PC-3 (cell line): Measurements from ENCODE around the gene GFM2. TPM values are rescaled to one million over a fixed set of nuclear protein-coding genes. Genes with fewer than 3 reads are reported as not detected.
A peak's percentile ranks its signal among the peaks of the same experiment; 100 is the strongest.

ENCODE experiments used
- ATAC-seq: fragments of 200-7000 bp; cut with Tn5 transposase; 2 replicates; pipeline ENCODE4 v1.9.1; 2020; ENCODE audit warnings: mild to moderate bottlenecking, moderate library complexity
- BruUV-seq: library from RNA; stranded (reverse); fragments of 400-500 nt; replicated peaks from 2 replicates; lab custom pipeline; 2021; lab: Mats Ljungman, UMichigan
- CTCF ChIA-PET: fragments of 300-600 bp; sonication (Branson Sonifier 250); formaldehyde crosslinking; loops from one replicate; lab custom pipeline; 2022; ENCODE audit warnings: antibody characterized with exemption; lab: Charles Lee
- POLR2A ChIA-PET: fragments of 300-600 bp; sonication (Branson Sonifier 250); formaldehyde crosslinking; loops from one replicate; lab custom pipeline; 2022; ENCODE audit warnings: antibody characterized with exemption; ENCODE audit not compliant: unreplicated experiment; lab: Charles Lee
- DNase-seq: peaks from one replicate; pipeline ENCODE4 v3.0.0-alpha.2; 2015
- H2AFZ ChIP-seq: fragments of 300-600 bp; sonication (generic); 2 replicates; pipeline ENCODE4 v1.6.0; 2016; ENCODE audit warnings: antibody characterized with exemption, low read length
- H3F3A ChIP-seq: fragments of 300-600 bp; sonication (generic); one replicate; pipeline ENCODE4 v1.6.0; 2017; ENCODE audit warnings: antibody characterized with exemption, low read length, control low read depth, mild to moderate bottlenecking; ENCODE audit not compliant: unreplicated experiment
- H3K27ac ChIP-seq: fragments of 300-600 bp; sonication (generic); 2 replicates; pipeline ENCODE4 v1.5.1; 2016; ENCODE audit warnings: mild to moderate bottlenecking, low read length
- H3K27me3 ChIP-seq: fragments of 300-600 bp; sonication (generic); 2 replicates; pipeline ENCODE4 v1.6.1; 2016; ENCODE audit warnings: low read length, mixed read lengths
- H3K36me3 ChIP-seq: fragments of 300-600 bp; sonication (generic); 2 replicates; pipeline ENCODE4 v1.6.1; 2016; ENCODE audit warnings: low read depth, mixed run types, low read length, mixed read lengths
- H3K4me1 ChIP-seq: fragments of 300-600 bp; sonication (generic); 2 replicates; pipeline ENCODE4 v1.5.1; 2016; ENCODE audit warnings: low read length; ENCODE audit not compliant: insufficient read depth
- H3K4me2 ChIP-seq: fragments of 300-600 bp; sonication (generic); 2 replicates; pipeline ENCODE4 v1.6.0; 2016; ENCODE audit warnings: low read length
- H3K4me3 ChIP-seq: fragments of 300-600 bp; sonication (generic); 2 replicates; pipeline ENCODE4 v1.5.1; 2016; ENCODE audit warnings: mild to moderate bottlenecking, low read length, mixed read lengths
- H3K79me2 ChIP-seq: fragments of 300-600 bp; sonication (generic); 2 replicates; pipeline ENCODE4 v1.6.1; 2017; ENCODE audit warnings: low read length, mixed read lengths
- H3K9ac ChIP-seq: fragments of 300-600 bp; sonication (generic); 2 replicates; pipeline ENCODE4 v1.6.0; 2016; ENCODE audit warnings: mild to moderate bottlenecking, low read length
- H3K9me2 ChIP-seq: fragments of 300-600 bp; sonication (generic); replicated peaks from 2 replicates; pipeline ENCODE4 v1.6.1; 2016; ENCODE audit warnings: mixed run types, low read length, mixed read lengths
- H3K9me3 ChIP-seq: fragments of 300-600 bp; sonication (generic); 2 replicates; pipeline ENCODE4 v1.6.1; 2016; ENCODE audit warnings: low read length, mixed read lengths
- H4K20me1 ChIP-seq: fragments of 300-600 bp; sonication (generic); 2 replicates; pipeline ENCODE4 v1.6.1; 2016; ENCODE audit warnings: low read length, mixed read lengths
- EZH2 ChIP-seq: fragments of 300-600 bp; sonication (generic); IDR thresholded peaks from one replicate; pipeline ENCODE4 v1.6.1; 2017; ENCODE audit warnings: antibody characterized with exemption, mild to moderate bottlenecking, low read length; ENCODE audit not compliant: unreplicated experiment
- EZH2phosphoT487 ChIP-seq: fragments of 300-600 bp; sonication (generic); IDR thresholded peaks from 2 replicates; pipeline ENCODE4 v1.6.1; 2018; ENCODE audit warnings: mild to moderate bottlenecking, antibody characterized with exemption, low read length, borderline replicate concordance
- intact Hi-C: fragments of 100-400 bp; cut with micrococcal nuclease; formaldehyde crosslinking; loops from 2 replicates; pipeline ENCODE4 v1.9.0; 2023
- total RNA-seq: library from RNA; depleted of rRNA; stranded (reverse); fragments of >200 nt; gene quantifications from 2 replicates; pipeline ENCODE4 v1.2.3, GENCODE V29; 2014
- TF ChIP-seq, protein P1 (sequence below): fragments of 300-600 bp; sonication (generic); conservative IDR thresholded peaks from 2 replicates; pipeline ENCODE4 v1.5.1; 2017; ENCODE audit warnings: antibody characterized with exemption, low read depth, mild to moderate bottlenecking, low read length

Gene GFM2
- total RNA-seq, 1 experiment from 2014 or later: 36.8 TPM

DNA sequence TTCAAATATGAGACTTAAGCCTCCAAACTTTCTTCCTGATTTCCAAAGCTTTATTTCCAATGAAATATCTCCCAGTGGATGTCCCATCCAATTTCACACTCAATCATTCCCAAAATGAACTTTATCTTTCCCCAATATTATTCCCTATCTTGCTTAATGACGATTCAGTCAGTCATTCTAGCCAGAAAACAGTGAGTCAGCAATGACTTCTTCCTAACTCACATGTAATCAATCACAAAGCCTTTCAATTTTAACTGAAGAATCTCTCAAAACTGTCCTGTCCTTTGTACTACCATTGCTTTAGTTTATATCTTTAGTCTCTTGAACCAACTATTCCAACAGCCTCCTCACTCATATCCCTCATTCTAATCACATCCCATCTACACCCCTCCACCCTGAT lies 35.0 kb upstream of the GFM2 start:
- ChIA-PET CTCF (no interaction called here), POLR2A (no interaction called here)
- H3K27me3 ChIP-seq: no peaks in the 10 kb centered on the region
- intact Hi-C loops: no loop called here
- H3K9ac ChIP-seq: no peak overlapping the region
- BruUV-seq: no TSS peak
- H3K4me3 ChIP-seq: no peak overlapping the region
- TF ChIP-seq, protein P1, sequence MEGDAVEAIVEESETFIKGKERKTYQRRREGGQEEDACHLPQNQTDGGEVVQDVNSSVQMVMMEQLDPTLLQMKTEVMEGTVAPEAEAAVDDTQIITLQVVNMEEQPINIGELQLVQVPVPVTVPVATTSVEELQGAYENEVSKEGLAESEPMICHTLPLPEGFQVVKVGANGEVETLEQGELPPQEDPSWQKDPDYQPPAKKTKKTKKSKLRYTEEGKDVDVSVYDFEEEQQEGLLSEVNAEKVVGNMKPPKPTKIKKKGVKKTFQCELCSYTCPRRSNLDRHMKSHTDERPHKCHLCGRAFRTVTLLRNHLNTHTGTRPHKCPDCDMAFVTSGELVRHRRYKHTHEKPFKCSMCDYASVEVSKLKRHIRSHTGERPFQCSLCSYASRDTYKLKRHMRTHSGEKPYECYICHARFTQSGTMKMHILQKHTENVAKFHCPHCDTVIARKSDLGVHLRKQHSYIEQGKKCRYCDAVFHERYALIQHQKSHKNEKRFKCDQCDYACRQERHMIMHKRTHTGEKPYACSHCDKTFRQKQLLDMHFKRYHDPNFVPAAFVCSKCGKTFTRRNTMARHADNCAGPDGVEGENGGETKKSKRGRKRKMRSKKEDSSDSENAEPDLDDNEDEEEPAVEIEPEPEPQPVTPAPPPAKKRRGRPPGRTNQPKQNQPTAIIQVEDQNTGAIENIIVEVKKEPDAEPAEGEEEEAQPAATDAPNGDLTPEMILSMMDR: no peak
- no peak for TF ChIP-seq EZH2phosphoT487
- no peak for TF ChIP-seq EZH2
- ATAC-seq (no peak), DNase-seq (peak; percentile 44)
- no peaks in the 10 kb centered on the region for H3K36me3 ChIP-seq
- H3K4me2 ChIP-seq: no peak overlapping the region
- no peaks in the 10 kb centered on the region for H3K9me3 ChIP-seq
- no peaks in the 10 kb centered on the region for H3K79me2 ChIP-seq
- H3K9me2 ChIP-seq: no peaks in the 10 kb centered on the region
- no peak overlapping the region for H2AFZ ChIP-seq
- H3K27ac ChIP-seq: no peak overlapping the region
- no peaks in the 10 kb centered on the region for H3F3A ChIP-seq
- no peaks in the 10 kb centered on the region for H4K20me1 ChIP-seq
- peaks cover 7% of the 10 kb centered on the region; the same call in 1 of the 2 replicates for H3K4me1 ChIP-seq

DNA sequence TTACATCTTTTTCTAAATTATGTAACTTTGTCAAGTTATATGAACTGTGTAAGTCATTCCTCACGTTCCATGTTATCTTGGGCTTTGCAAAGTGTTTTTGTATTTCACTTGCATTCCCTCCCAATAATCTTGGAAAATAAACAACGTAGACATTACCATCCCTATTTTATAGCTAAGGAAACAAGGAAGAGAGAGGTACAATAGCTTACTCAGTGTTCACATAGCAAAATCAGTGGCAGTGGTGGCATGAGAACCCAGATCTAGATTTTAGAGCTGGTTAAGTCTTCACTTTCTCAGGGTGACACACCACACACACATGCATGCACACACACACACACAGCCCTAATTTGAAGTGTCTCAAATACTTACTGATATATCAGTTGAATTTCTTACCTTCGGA lies 34.3 kb upstream of the GFM2 start:
- CTCF ChIA-PET: no interaction called here
- intact Hi-C loops: no loop called here
- H3K79me2 ChIP-seq: no peaks in the 10 kb centered on the region

More for the DNA sequence above, 34.3 kb upstream of the GFM2 start:
- H3K27me3 ChIP-seq: no peaks in the 10 kb centered on the region
- no peak overlapping the region for H3K4me2 ChIP-seq
- H3K36me3 ChIP-seq: no peaks in the 10 kb centered on the region
- POLR2A ChIA-PET: no interaction called here
- H2AFZ ChIP-seq: no peak overlapping the region
- H3K4me1 ChIP-seq: peaks cover 7% of the 10 kb centered on the region; the same call in 1 of the 2 replicates
- H4K20me1 ChIP-seq: no peaks in the 10 kb centered on the region
- no peak overlapping the region for H3K9ac ChIP-seq
- no peak overlapping the region for H3K27ac ChIP-seq
- no peak for ATAC-seq
- DNase-seq: no peak
- no peaks in the 10 kb centered on the region for H3F3A ChIP-seq
- no peaks in the 10 kb centered on the region for H3K9me3 ChIP-seq
- TF ChIP-seq, protein P1: no peak
- TF ChIP-seq EZH2 (no peak), EZH2phosphoT487 (no peak)
- H3K9me2 ChIP-seq: no peaks in the 10 kb centered on the region
- BruUV-seq: no TSS peak
- H3K4me3 ChIP-seq: no peak overlapping the region
